Measurements from ENCODE around the gene UACA.

Gene UACA

GRCh38 chr15:70781236-70781635, 17.9 kb upstream of the UACA start:
- no peak overlapping the region for H3K4me3 ChIP-seq (ENCODE audit: low read depth, low read length)
- no peak for TF ChIP-seq CTCF (IDR thresholded peaks at IDR 0.05; ENCODE audit: low read depth, low read length)

GRCh38 chr15:70778258-70779076, 15.1 kb upstream of the UACA start:
- H3K4me3 ChIP-seq (ENCODE audit: low read depth, low read length): peak overlapping the region; percentile 32
- TF ChIP-seq CTCF (IDR thresholded peaks at IDR 0.05; ENCODE audit: low read depth, low read length): no peak

- no peak for TF ChIP-seq CTCF (IDR thresholded peaks at IDR 0.05; ENCODE audit: low read depth, low read length)
- H3K4me3 ChIP-seq (ENCODE audit: low read depth, low read length): no peak overlapping the region
Measured at GRCh38 chr15:70777170-70777926, 14.0 kb upstream of the UACA start.

GRCh38 chr15:70775160-70775559, 11.8 kb upstream of the UACA start:
- TF ChIP-seq CTCF (IDR thresholded peaks at IDR 0.05; ENCODE audit: low read depth, low read length): no peak
- H3K4me3 ChIP-seq (ENCODE audit: low read depth, low read length): no peak overlapping the region

- TF ChIP-seq CTCF (IDR thresholded peaks at IDR 0.05; ENCODE audit: low read depth, low read length): no peak
- no peak overlapping the region for H3K4me3 ChIP-seq (ENCODE audit: low read depth, low read length)
Measured at GRCh38 chr15:70772402-70772801, 9.0 kb upstream of the UACA start.

GRCh38 chr15:70770863-70771262, 7.5 kb upstream of the UACA start:
- no peak for TF ChIP-seq CTCF (IDR thresholded peaks at IDR 0.05; ENCODE audit: low read depth, low read length)
- no peak overlapping the region for H3K4me3 ChIP-seq (ENCODE audit: low read depth, low read length)
